ENCODE data around the gene CCDC28B.

Gene CCDC28B

DNA sequence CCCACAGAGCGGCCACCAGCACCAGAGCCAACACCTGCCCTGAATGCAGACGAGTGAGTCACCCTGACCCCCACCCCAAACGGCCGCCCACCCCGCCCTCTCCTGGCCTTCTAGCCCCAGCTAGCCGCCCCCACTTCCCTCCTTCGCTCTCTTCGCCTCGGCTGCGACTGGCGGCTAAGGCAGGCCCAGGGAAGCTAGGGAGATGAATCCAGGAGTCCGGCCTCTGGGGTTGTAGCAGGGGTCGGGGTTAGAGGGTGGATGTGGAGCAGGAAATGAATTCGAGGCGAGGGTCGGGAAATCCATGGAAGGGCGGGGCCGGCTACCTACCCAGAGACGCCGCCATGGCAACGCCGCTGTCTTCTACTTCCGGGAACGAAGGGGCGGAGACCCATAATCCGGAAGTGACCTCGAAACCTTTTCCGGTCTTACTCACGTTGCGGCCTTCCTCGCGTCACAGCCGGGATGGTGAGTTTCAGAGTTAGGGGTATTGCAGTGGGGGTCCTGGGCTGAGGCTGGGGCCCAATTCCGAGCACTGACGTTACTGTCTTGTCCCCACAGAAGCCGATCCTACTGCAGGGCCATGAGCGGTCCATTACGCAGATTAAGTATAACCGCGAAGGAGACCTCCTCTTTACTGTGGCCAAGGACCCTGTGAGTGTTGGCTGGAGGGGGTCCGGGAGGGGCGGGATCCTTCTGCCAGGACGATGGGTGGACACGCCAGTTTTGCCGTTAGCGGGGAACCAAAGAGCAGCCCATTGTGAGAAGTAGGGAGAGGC lies 21.8 kb downstream of the CCDC28B start, which contains the start of the genes EIF3I and TMEM234:
Gene EIF3I, plus strand, starts transcription at position 428 of the 776 bp plus-strand sequence. Its CDS starts 35 bp downstream, at position 463.
Gene TMEM234, minus strand, starts transcription at position 374 of the 776 bp plus-strand sequence. Its CDS starts 31 bp downstream, at position 343.
- TF ChIP-seq, protein P1, sequence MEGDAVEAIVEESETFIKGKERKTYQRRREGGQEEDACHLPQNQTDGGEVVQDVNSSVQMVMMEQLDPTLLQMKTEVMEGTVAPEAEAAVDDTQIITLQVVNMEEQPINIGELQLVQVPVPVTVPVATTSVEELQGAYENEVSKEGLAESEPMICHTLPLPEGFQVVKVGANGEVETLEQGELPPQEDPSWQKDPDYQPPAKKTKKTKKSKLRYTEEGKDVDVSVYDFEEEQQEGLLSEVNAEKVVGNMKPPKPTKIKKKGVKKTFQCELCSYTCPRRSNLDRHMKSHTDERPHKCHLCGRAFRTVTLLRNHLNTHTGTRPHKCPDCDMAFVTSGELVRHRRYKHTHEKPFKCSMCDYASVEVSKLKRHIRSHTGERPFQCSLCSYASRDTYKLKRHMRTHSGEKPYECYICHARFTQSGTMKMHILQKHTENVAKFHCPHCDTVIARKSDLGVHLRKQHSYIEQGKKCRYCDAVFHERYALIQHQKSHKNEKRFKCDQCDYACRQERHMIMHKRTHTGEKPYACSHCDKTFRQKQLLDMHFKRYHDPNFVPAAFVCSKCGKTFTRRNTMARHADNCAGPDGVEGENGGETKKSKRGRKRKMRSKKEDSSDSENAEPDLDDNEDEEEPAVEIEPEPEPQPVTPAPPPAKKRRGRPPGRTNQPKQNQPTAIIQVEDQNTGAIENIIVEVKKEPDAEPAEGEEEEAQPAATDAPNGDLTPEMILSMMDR (IDR thresholded peaks at IDR 0.05; ENCODE audit: low read depth, low read length): no peak
- peak; percentile 92 for DNase-seq (ENCODE audit: low read depth in 2 of 2)
- peak within 1 kb of the TSS; percentile 61 to 90 for H3K4me3 ChIP-seq (replicated peaks in 1 of 2; ENCODE audit: low read depth in 2 of 2, low read length in 2 of 2)

DNA sequence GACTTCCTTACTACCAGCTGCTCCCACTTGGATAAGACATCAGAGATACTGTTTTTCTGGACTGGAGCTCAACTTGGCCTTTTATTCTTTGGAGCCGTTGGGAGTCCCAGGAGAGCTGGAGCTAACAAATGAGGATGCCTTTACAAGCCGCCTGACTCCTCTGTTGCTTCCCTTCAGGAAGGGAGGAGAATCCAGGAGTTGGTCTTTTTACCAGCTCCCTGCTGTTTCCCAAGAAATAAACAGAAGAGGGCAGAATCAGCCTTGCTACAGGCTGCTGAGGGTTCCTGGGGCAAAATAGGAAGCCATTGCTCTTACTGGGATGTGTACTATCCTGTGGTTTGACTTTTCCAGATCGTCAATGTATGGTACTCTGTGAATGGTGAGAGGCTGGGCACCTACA lies 23.3 kb downstream of the CCDC28B start:
- TF ChIP-seq, protein P1 (IDR thresholded peaks at IDR 0.05; ENCODE audit: low read depth, low read length): no peak
- DNase-seq (ENCODE audit: low read depth in 2 of 2): peak in 1 of 2 donors; percentile 43
- H3K4me3 ChIP-seq (replicated peaks in 1 of 2; ENCODE audit: low read depth in 2 of 2, low read length in 2 of 2): no peak overlapping the region

DNA sequence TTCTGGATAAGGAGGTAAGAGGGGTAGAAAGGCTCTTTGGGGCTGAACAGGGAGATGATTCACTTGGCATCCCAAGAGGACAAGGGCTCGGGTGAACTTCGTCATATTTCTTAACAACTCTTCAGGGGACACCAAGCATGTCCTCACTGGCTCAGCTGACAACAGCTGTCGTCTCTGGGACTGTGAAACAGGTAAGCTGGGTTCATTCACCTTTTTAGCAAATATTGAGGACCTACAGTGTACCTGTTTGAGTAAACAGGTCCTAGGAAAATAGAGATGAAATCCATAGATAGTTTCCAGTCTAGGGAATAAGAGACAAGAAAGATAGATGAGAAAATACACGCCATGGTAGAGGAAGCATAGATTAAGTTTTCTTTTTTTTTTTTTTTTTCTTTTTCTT lies 23.9 kb downstream of the CCDC28B start:
- no peak overlapping the region for H3K4me3 ChIP-seq (replicated peaks in 1 of 2; ENCODE audit: low read depth in 2 of 2, low read length in 2 of 2)

DNA sequence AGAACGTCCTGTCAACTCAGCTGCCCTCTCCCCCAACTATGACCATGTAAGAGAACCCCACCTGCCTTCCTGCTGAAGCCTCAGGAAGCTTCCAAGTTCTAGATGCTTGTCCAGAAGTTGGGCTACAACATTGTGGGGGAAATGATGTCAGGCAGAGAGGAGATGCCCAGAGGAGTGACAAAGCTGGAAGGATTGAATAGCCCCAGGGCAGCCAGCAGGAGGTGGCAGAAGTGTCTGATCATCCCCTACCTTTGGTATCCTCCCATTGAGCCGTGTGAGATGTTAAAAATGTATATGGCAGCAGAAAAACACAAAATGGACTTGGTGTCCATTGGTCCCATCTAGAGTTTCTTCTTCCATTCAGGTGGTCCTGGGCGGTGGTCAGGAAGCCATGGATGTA lies 28.4 kb downstream of the CCDC28B start:
- DNase-seq (ENCODE audit: low read depth in 2 of 2): no peak
- TF ChIP-seq, protein P1 (IDR thresholded peaks at IDR 0.05; ENCODE audit: low read depth, low read length): no peak
- no peak overlapping the region for H3K4me3 ChIP-seq (replicated peaks in 1 of 2; ENCODE audit: low read depth in 2 of 2, low read length in 2 of 2)

More for the DNA sequence above, 23.9 kb downstream of the CCDC28B start:
- TF ChIP-seq, protein P1 (IDR thresholded peaks at IDR 0.05; ENCODE audit: low read depth, low read length): no peak
- no peak for DNase-seq (ENCODE audit: low read depth in 2 of 2)

DNA sequence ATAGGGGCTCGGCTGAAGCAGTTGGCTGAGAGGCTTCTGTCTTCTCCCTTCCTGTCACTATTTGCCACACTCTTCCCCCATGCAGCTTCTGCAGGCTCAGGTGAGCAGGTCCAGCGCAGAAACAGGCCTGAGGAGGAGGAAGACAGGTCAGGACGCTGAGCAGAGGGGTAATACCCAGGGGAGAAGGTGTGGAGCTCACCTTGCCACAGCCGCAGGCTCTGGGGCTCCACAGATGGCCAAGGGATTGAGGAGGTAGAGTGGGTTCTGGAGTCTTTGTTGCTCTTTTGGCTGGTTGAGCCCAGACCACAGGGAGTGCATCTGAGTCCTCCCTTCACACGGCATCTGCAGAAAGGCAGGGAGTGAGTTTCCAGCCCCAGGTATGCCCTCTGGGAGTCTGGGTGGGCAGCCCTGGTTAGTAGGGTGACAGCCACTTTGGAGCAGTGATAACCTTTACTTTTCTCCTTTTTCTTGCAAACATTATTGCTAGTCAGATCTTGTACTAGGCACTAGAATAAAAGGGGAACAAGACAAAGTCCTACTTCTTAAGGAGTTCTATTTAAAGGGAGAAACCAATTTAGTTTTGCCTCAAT lies 31.5 kb downstream of the CCDC28B start:
- TF ChIP-seq, protein P1 (IDR thresholded peaks at IDR 0.05; ENCODE audit: low read depth, low read length): no peak
- no peak overlapping the region for H3K4me3 ChIP-seq (replicated peaks in 1 of 2; ENCODE audit: low read depth in 2 of 2, low read length in 2 of 2)
- no peak for DNase-seq (ENCODE audit: low read depth in 2 of 2)

DNA sequence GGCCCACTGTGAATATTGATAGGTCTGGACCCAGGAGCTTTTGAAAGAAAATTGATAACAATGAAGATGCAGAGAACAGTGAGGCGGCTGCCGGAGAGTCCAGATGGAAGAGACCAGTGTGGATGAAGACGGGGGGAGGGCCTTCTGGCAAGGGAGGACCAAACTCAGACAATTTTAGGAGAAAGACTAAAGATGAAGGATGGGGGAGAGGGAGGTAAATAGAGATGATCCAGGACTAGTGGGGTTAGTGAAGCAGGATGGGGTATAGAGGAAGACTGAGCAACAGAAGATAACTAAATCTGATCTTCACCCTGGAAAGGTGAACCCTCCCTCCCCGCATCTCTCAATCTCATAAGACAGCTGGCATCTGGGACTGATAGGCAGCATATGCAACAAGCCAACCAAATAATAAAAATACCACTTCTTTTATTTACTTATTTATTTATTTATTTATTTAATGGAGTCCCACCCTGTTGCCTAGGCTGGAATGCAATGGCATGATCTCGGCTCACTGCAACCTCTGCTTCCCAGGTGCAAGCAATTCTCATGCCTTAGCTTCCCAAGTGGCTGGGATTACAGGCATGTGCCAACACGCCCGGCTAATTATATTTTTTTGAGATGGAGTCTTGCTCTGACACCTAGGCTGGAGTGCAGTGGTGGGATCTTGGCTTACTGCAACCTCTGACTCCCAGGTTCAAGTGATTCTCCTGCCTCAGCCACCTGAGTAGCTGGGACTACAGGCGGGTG lies 32.3 kb downstream of the CCDC28B start:
- TF ChIP-seq, protein P1 (IDR thresholded peaks at IDR 0.05; ENCODE audit: low read depth, low read length): no peak
- no peak for DNase-seq (ENCODE audit: low read depth in 2 of 2)
- H3K4me3 ChIP-seq (replicated peaks in 1 of 2; ENCODE audit: low read depth in 2 of 2, low read length in 2 of 2): no peak overlapping the region
